Suprapubic skin (tissue), 4 donors: ENCODE data around the gene NGF.

ENCODE experiments used
- EP300 ChIP-seq: sonication (generic); formaldehyde crosslinking; IDR thresholded peaks from one replicate; pipeline ENCODE4 v1.6.1; 2017; ENCODE audit warnings: antibody characterized with exemption
- POLR2A ChIP-seq, 2 donors: fragments of 450-650 bp; IDR thresholded peaks; one replicate each; pipeline ENCODE4 v1.6.1; 2017; ENCODE audit warnings: antibody characterized with exemption in 2 of 2, mild to moderate bottlenecking in 2 of 2, moderate library complexity in 2 of 2
- POLR2AphosphoS5 ChIP-seq, 3 donors: sonication (generic); formaldehyde crosslinking; IDR thresholded peaks; one replicate each; pipeline ENCODE4 v1.6.1; 2017; ENCODE audit warnings: antibody characterized with exemption in 3 of 3
- TF ChIP-seq, protein P1 (sequence below), 2 donors: fragments of 200-600 bp in 1 of 2; fragments of 450-650 bp in 1 of 2; sonication (generic) in 1 of 2; IDR thresholded peaks; one replicate each; pipeline ENCODE4 v1.5.1; 2016 to 2019; ENCODE audit warnings: antibody characterized with exemption in 2 of 2, mild to moderate bottlenecking in 1 of 2, moderate library complexity in 1 of 2

GRCh38 chr1:115283681-115284146 is 54.3 kb downstream of the NGF start:
- no peak for TF ChIP-seq EP300
- TF ChIP-seq, protein P1, sequence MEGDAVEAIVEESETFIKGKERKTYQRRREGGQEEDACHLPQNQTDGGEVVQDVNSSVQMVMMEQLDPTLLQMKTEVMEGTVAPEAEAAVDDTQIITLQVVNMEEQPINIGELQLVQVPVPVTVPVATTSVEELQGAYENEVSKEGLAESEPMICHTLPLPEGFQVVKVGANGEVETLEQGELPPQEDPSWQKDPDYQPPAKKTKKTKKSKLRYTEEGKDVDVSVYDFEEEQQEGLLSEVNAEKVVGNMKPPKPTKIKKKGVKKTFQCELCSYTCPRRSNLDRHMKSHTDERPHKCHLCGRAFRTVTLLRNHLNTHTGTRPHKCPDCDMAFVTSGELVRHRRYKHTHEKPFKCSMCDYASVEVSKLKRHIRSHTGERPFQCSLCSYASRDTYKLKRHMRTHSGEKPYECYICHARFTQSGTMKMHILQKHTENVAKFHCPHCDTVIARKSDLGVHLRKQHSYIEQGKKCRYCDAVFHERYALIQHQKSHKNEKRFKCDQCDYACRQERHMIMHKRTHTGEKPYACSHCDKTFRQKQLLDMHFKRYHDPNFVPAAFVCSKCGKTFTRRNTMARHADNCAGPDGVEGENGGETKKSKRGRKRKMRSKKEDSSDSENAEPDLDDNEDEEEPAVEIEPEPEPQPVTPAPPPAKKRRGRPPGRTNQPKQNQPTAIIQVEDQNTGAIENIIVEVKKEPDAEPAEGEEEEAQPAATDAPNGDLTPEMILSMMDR (IDR thresholded peaks at IDR 0.05): no peak
- no peak for TF ChIP-seq POLR2A (IDR thresholded peaks at IDR 0.05)
- TF ChIP-seq POLR2AphosphoS5 (IDR thresholded peaks at IDR 0.05): no peak
